ENCODE results near the gene HOXD9.

DNA sequence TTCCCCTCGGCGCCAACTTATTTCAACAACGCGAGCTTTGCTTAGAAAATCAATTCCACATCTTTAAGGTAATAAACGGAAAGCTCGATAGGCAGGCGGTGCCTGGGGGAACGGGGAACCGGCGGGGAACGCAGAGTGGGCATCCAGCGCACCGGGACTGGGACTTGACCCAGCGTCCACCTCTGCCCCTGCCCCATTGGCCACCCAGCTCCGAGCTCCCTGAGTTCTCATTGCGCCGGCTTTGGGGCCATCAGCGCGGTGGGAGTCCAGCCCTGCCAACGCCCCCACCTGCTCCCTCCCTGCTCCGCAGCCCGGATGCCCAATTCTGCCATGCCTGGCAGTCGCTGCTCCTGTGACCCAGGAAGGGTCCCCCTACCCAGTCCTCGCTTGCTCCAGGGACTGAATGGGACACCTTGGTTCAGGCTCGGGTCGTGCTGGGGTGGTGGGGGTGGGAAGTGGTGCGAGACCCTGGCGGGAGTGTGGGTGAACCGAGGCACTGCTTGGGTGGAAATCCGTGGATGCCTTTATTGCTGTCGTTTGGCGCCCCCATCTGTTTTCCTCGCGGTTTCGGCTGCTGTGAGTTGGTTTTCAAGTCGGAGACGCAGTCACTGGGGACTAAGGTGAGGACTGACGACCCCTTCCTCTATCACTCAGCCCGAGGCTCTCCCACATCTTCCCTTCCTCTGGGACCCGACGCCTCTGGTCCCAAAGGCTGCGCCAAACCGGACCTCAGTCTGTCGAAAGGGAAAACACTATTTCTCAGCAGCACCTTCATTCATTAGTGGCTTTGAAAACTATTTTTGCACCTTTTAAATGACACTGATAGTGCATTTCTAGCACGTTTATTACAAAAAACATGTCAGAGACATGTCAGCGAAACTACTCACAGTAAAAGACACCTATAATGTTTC, 36.4 kb upstream of the HOXD9 start:
- TF ChIP-seq, protein P1, sequence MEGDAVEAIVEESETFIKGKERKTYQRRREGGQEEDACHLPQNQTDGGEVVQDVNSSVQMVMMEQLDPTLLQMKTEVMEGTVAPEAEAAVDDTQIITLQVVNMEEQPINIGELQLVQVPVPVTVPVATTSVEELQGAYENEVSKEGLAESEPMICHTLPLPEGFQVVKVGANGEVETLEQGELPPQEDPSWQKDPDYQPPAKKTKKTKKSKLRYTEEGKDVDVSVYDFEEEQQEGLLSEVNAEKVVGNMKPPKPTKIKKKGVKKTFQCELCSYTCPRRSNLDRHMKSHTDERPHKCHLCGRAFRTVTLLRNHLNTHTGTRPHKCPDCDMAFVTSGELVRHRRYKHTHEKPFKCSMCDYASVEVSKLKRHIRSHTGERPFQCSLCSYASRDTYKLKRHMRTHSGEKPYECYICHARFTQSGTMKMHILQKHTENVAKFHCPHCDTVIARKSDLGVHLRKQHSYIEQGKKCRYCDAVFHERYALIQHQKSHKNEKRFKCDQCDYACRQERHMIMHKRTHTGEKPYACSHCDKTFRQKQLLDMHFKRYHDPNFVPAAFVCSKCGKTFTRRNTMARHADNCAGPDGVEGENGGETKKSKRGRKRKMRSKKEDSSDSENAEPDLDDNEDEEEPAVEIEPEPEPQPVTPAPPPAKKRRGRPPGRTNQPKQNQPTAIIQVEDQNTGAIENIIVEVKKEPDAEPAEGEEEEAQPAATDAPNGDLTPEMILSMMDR (IDR thresholded peaks at IDR 0.05) = peak in 2 of 3 experiments; percentile 28 to 45
- TF ChIP-seq POLR2A (IDR thresholded peaks at IDR 0.05) = no peak
- TF ChIP-seq POLR2AphosphoS5 (IDR thresholded peaks at IDR 0.05; ENCODE audit: insufficient read depth in 1 of 2, low read depth in 1 of 2) = peak in 1 of 2 donors; percentile 60
